ENCODE results near the gene CLASP1.

The CLASP1 gene

DNA sequence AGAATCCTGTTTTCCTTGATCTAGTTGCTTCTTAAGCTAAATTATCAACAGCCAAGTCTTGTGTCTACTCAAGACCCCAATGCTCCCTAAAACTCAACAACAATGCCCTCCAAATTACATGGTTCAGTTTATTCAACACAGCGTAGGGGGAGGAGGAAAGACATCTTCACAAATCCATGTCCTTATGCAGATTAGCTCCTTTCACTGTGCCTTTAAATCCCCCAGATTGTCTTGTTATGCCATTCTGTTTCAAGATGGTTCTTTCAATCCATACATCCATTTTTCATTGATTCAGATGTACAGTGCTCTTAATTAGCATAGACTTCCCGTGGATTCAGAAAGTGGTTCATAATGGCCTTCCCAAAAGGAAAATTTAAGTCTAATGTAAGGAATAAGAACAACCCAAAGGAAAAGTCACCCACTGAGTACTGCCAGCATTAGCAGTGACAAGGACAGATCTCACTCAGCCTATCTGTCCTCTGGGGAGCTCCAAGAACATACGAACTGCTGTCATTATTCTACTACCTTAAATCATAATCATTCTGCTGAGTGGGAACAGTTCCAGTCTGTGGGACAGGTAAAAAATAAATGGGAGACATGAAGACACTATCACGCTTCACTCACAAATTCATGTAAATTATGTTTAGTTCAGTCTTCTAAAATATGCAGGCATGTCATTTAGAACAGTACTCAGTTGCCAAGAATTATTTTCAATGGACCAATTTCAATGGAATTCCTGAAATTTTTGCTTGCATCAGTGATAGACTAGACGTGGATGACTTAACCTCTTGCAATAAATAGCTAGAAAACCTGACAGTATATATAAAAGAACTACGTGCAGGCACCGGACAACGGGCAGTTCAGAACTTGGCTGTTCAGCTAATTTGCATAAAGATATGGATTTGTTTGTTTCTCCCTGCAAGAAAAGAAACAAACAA, 177.5 kb downstream of the CLASP1 start:
- Histone ChIP-seq H3K27ac (replicated peaks) (no peak overlapping the region), H3K4me3 (replicated peaks; ENCODE audit: insufficient read depth, low read length) (no peak overlapping the region), H3K27me3 (ENCODE audit: insufficient read depth, poor library complexity, severe bottlenecking) (no peaks in the 10 kb centered on the region)
- TF ChIP-seq POLR2AphosphoS5 (IDR thresholded peaks at IDR 0.05; ENCODE audit: low read depth) (no peak), GABPA (IDR thresholded peaks at IDR 0.05; ENCODE audit: low read depth) (no peak), SPI1 (IDR thresholded peaks at IDR 0.05; ENCODE audit: borderline replicate concordance, low read depth) (no peak)
- TF ChIP-seq, protein P1, sequence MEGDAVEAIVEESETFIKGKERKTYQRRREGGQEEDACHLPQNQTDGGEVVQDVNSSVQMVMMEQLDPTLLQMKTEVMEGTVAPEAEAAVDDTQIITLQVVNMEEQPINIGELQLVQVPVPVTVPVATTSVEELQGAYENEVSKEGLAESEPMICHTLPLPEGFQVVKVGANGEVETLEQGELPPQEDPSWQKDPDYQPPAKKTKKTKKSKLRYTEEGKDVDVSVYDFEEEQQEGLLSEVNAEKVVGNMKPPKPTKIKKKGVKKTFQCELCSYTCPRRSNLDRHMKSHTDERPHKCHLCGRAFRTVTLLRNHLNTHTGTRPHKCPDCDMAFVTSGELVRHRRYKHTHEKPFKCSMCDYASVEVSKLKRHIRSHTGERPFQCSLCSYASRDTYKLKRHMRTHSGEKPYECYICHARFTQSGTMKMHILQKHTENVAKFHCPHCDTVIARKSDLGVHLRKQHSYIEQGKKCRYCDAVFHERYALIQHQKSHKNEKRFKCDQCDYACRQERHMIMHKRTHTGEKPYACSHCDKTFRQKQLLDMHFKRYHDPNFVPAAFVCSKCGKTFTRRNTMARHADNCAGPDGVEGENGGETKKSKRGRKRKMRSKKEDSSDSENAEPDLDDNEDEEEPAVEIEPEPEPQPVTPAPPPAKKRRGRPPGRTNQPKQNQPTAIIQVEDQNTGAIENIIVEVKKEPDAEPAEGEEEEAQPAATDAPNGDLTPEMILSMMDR (IDR thresholded peaks at IDR 0.05; ENCODE audit: insufficient read depth, low read length) = no peak
- TF ChIP-seq, protein P2, sequence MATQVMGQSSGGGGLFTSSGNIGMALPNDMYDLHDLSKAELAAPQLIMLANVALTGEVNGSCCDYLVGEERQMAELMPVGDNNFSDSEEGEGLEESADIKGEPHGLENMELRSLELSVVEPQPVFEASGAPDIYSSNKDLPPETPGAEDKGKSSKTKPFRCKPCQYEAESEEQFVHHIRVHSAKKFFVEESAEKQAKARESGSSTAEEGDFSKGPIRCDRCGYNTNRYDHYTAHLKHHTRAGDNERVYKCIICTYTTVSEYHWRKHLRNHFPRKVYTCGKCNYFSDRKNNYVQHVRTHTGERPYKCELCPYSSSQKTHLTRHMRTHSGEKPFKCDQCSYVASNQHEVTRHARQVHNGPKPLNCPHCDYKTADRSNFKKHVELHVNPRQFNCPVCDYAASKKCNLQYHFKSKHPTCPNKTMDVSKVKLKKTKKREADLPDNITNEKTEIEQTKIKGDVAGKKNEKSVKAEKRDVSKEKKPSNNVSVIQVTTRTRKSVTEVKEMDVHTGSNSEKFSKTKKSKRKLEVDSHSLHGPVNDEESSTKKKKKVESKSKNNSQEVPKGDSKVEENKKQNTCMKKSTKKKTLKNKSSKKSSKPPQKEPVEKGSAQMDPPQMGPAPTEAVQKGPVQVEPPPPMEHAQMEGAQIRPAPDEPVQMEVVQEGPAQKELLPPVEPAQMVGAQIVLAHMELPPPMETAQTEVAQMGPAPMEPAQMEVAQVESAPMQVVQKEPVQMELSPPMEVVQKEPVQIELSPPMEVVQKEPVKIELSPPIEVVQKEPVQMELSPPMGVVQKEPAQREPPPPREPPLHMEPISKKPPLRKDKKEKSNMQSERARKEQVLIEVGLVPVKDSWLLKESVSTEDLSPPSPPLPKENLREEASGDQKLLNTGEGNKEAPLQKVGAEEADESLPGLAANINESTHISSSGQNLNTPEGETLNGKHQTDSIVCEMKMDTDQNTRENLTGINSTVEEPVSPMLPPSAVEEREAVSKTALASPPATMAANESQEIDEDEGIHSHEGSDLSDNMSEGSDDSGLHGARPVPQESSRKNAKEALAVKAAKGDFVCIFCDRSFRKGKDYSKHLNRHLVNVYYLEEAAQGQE (IDR thresholded peaks at IDR 0.05; ENCODE audit: insufficient replicate concordance, low read depth) = no peak
- DNase-seq (ENCODE audit: low read depth in 1 of 2, low spot score in 1 of 2) = no peak

DNA sequence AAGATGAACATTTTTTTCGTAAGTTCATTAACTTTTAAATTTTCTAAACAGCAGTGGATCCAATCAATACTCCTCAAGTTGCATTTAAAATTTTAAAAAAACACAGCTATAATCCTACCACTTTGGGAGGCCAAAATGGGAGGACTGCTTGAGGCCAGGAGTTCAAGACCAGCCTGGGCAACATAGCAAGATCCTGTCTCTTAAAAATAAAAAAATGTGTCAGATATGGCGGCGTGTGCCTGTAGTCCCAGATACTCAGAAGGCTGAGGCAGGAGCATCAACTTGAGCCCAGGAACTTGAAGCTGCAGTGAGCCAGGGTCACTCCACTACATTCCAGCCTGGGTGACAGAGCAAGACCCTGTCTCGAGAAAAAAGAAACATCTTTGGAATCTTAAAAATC, 178.3 kb downstream of the CLASP1 start:
- Histone ChIP-seq H3K4me3 (replicated peaks; ENCODE audit: insufficient read depth, low read length) (no peak overlapping the region), H3K27me3 (ENCODE audit: insufficient read depth, poor library complexity, severe bottlenecking) (no peaks in the 10 kb centered on the region), H3K27ac (replicated peaks) (no peak overlapping the region)
- TF ChIP-seq SPI1 (IDR thresholded peaks at IDR 0.05; ENCODE audit: borderline replicate concordance, low read depth) = no peak
- no peak for TF ChIP-seq POLR2AphosphoS5 (IDR thresholded peaks at IDR 0.05; ENCODE audit: low read depth)
- TF ChIP-seq, protein P2 (IDR thresholded peaks at IDR 0.05; ENCODE audit: insufficient replicate concordance, low read depth) = no peak
- TF ChIP-seq, protein P1 (IDR thresholded peaks at IDR 0.05; ENCODE audit: insufficient read depth, low read length) = no peak
- TF ChIP-seq GABPA (IDR thresholded peaks at IDR 0.05; ENCODE audit: low read depth) = no peak
- no peak for DNase-seq (ENCODE audit: low read depth in 1 of 2, low spot score in 1 of 2)

DNA sequence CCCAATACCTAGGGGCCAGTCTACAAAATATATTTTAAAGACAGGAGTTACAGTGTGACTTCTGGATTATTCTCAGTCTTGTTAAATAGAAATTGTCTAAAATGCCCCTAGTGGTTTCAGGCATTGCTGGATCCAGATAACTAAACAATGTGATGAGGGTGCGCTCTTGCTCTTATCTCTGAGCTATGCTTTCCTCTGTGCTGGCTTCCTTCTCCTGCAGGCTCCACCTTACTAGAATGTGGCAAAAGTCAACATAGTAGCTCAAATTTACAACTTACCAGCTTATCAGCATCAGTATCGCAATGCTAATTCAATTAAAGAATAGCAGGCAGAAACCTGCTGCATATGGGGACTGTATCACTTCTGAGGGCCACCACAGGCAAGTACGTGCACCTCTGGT, 179.9 kb downstream of the CLASP1 start:
- Histone ChIP-seq H3K4me3 (replicated peaks; ENCODE audit: insufficient read depth, low read length) (no peak overlapping the region), H3K27me3 (ENCODE audit: insufficient read depth, poor library complexity, severe bottlenecking) (no peaks in the 10 kb centered on the region), H3K27ac (replicated peaks) (no peak overlapping the region)
- TF ChIP-seq, protein P2 (IDR thresholded peaks at IDR 0.05; ENCODE audit: insufficient replicate concordance, low read depth) = no peak
- TF ChIP-seq SPI1 (IDR thresholded peaks at IDR 0.05; ENCODE audit: borderline replicate concordance, low read depth) = no peak
- no peak for TF ChIP-seq POLR2AphosphoS5 (IDR thresholded peaks at IDR 0.05; ENCODE audit: low read depth)
- TF ChIP-seq GABPA (IDR thresholded peaks at IDR 0.05; ENCODE audit: low read depth) = no peak
- TF ChIP-seq, protein P1 (IDR thresholded peaks at IDR 0.05; ENCODE audit: insufficient read depth, low read length) = no peak
- DNase-seq (ENCODE audit: low read depth in 1 of 2, low spot score in 1 of 2) = no peak

All from HL-60 (cell line).